Calu3 (cell line): ENCODE results near the gene FUT9. TPM values are rescaled to one million over a fixed set of nuclear protein-coding genes. Genes with fewer than 3 reads are reported as not detected.

Source experiments
- BruUV-seq: library from RNA; stranded (reverse); fragments of 400-500 nt; replicated peaks from 2 replicates; lab custom pipeline; 2021; lab: Mats Ljungman, UMichigan
- CTCF ChIA-PET: fragments of 300-600 bp; sonication (Branson Sonifier 250); formaldehyde crosslinking; loops from one replicate; lab custom pipeline; 2022; ENCODE audit warnings: antibody characterized with exemption; lab: Charles Lee
- DNase-seq: peaks from one replicate; pipeline ENCODE4 v3.0.0; 2022
- H3K27ac Mint-ChIP-seq: one replicate; pipeline ENCODE4 v1.8.0; 2022; ENCODE audit warnings: mixed read lengths; ENCODE audit not compliant: unreplicated experiment
- H3K27me3 Mint-ChIP-seq: one replicate; pipeline ENCODE4 v1.8.0; 2022; ENCODE audit warnings: mixed read lengths; ENCODE audit not compliant: unreplicated experiment
- H3K36me3 Mint-ChIP-seq: one replicate; pipeline ENCODE4 v1.8.0; 2022; ENCODE audit warnings: mild to moderate bottlenecking, moderate library complexity, mixed read lengths; ENCODE audit not compliant: insufficient read depth, unreplicated experiment
- H3K4me1 Mint-ChIP-seq: one replicate; pipeline ENCODE4 v1.8.0; 2022; ENCODE audit warnings: mild to moderate bottlenecking, low read depth, mixed read lengths; ENCODE audit not compliant: unreplicated experiment
- H3K4me3 Mint-ChIP-seq: one replicate; pipeline ENCODE4 v1.8.0; 2022; ENCODE audit warnings: mild to moderate bottlenecking, low read depth, moderate library complexity, mixed read lengths; ENCODE audit not compliant: unreplicated experiment
- H3K9me3 Mint-ChIP-seq: one replicate; pipeline ENCODE4 v1.8.0; 2022; ENCODE audit warnings: low read depth, mixed read lengths; ENCODE audit not compliant: unreplicated experiment
- CTCF ChIP-seq: fragments of 200-600 bp; IDR thresholded peaks from one replicate; pipeline ENCODE4 v1.8.0; 2022; ENCODE audit warnings: antibody characterized with exemption; ENCODE audit not compliant: unreplicated experiment
- intact Hi-C: fragments of 100-400 bp; cut with micrococcal nuclease; formaldehyde crosslinking; loops from one replicate; pipeline ENCODE4 v1.10.0; 2022; ENCODE audit not compliant: unreplicated experiment
- total RNA-seq: library from RNA; stranded (reverse); gene quantifications from 2 replicates; pipeline ENCODE4 v1.2.3, GENCODE V29; 2022

FUT9 gene
- total RNA-seq, 1 experiment from 2014 or later: 1.9 TPM

- Mint-ChIP-seq H3K27me3 (no peaks in the 10 kb centered on the region), H3K27ac (peak overlapping the region; percentile 11), H3K9me3 (peaks cover 7% of the 10 kb centered on the region), H3K4me1 (peaks cover 35% of the 10 kb centered on the region), H3K36me3 (no peaks in the 10 kb centered on the region), H3K4me3 (no peak overlapping the region)
- no TSS peak for BruUV-seq
- DNase-seq: peak; percentile 23
- CTCF ChIA-PET: interaction anchor here (1.3 kb wide), 1 partner anchor 30 kb away, joined by 3 read pairs; no protein-coding TSS in a partner anchor
- intact Hi-C loops: no loop called here
- no peak for TF ChIP-seq CTCF
These were observed 170.9 kb downstream of the FUT9 start for GRCh38 chr6:96186516-96187195.

- DNase-seq: no peak
- H3K36me3 Mint-ChIP-seq: no peaks in the 10 kb centered on the region
- peaks cover 10% of the 10 kb centered on the region for H3K9me3 Mint-ChIP-seq
- H3K4me3 Mint-ChIP-seq: no peak overlapping the region
- no peaks in the 10 kb centered on the region for H3K27me3 Mint-ChIP-seq
- H3K27ac Mint-ChIP-seq: peak overlapping the region; percentile 23
- H3K4me1 Mint-ChIP-seq: peaks cover 20% of the 10 kb centered on the region
- no TSS peak for BruUV-seq
- CTCF ChIA-PET: no interaction called here
- TF ChIP-seq CTCF: no peak
- intact Hi-C loops: loop anchor here (5.0 kb wide), 1 partner anchor 108 kb away; no protein-coding TSS in a partner anchor
These were observed 178.9 kb downstream of the FUT9 start for GRCh38 chr6:96194675-96195074.

- no peak for DNase-seq
- H3K9me3 Mint-ChIP-seq: peaks cover 10% of the 10 kb centered on the region
- BruUV-seq: no TSS peak
- H3K27ac Mint-ChIP-seq: peak overlapping the region; percentile 23
- peaks cover 20% of the 10 kb centered on the region for H3K4me1 Mint-ChIP-seq
- CTCF ChIA-PET: no interaction called here
- no peaks in the 10 kb centered on the region for H3K27me3 Mint-ChIP-seq
- no peaks in the 10 kb centered on the region for H3K36me3 Mint-ChIP-seq
- H3K4me3 Mint-ChIP-seq: no peak overlapping the region
- no peak for TF ChIP-seq CTCF
- intact Hi-C loops: loop anchor here (5.0 kb wide), 1 partner anchor 107 kb away; no protein-coding TSS in a partner anchor
These were observed 179.5 kb downstream of the FUT9 start for GRCh38 chr6:96195272-96195671.

- H3K27ac Mint-ChIP-seq: peak overlapping the region; percentile 74
- TF ChIP-seq CTCF: no peak
- H3K9me3 Mint-ChIP-seq: peaks cover 6% of the 10 kb centered on the region
- no TSS peak for BruUV-seq
- CTCF ChIA-PET: no interaction called here
- H3K4me1 Mint-ChIP-seq: peaks cover 20% of the 10 kb centered on the region
- peak; percentile 12 for DNase-seq
- peak overlapping the region; percentile 25 for H3K4me3 Mint-ChIP-seq
- intact Hi-C loops: loop anchor here (5.0 kb wide), 1 partner anchor 106 kb away; no protein-coding TSS in a partner anchor
- no peaks in the 10 kb centered on the region for H3K36me3 Mint-ChIP-seq
- H3K27me3 Mint-ChIP-seq: no peaks in the 10 kb centered on the region
These were observed 180.9 kb downstream of the FUT9 start for GRCh38 chr6:96196633-96197032.
